ENCODE measurements around the gene RGS16. TPM values are rescaled to one million over a fixed set of nuclear protein-coding genes. Genes with fewer than 3 reads are reported as not detected.

RGS16 gene
- total and polyA plus RNA-seq, 4 donors, result 0.54 to 2.7 (median 0.83) TPM

DNA sequence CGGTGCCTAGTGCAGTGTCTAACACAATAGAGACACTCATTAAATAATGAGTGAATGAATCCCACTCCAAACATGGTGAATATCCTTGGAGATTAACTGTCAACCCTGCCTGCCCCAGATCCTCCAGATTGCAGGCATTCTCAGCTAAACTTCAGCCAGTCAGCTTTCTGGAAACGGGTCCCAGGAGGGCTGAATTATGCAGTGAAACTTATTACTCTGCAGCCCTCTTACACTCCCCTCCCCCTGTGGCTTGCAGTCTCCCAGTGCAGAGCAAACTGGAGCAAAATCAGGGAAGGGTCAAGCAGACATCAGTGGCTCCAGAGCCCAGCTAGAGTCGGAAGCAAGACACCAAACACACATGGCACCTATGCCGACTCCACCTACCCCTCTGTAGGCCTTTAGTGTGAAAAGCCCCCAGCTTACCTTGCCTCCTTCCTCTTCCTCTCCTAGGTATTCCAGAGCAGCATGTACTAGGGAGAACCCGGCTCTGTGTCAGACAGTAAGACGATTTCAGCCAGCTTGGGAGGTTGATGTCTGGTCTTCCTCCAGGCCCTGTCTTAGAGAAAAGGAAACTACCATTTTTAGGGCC lies 6.5 kb upstream of the RGS16 start:
- Histone ChIP-seq H3K4me3 (ENCODE audit: low read depth in 1 of 3, low read length in 3 of 3) (no peak overlapping the region), H3K27me3 (ENCODE audit: control insufficient read depth in 4 of 4, insufficient read depth in 4 of 4, low read length in 3 of 4) (no peaks in the 10 kb centered on the region), H3K9me3 (ENCODE audit: control insufficient read depth in 4 of 4, low read length in 3 of 4) (no peaks in the 10 kb centered on the region), H3K9ac (ENCODE audit: low read depth in 1 of 2, low read length in 2 of 2) (no peak overlapping the region), H3K27ac (ENCODE audit: low read depth in 1 of 2, low read length in 2 of 2) (no peak overlapping the region), H3K4me1 (ENCODE audit: control insufficient read depth in 4 of 4, insufficient read depth in 4 of 4, low read length in 3 of 4) (peaks cover 1 to 14% (median 6%) of the 10 kb centered on the region in 4 donors), H3K36me3 (ENCODE audit: control insufficient read depth in 4 of 4, insufficient read depth in 3 of 4, low read depth in 1 of 4, low read length in 3 of 4) (no peaks in the 10 kb centered on the region)
- 82% methylated on average over 6 of the region's 6 CpGs for WGBS
- TF ChIP-seq RXRA (IDR thresholded peaks at IDR 0.05) (no peak), TAF1 (conservative IDR thresholded peaks at IDR 0.05) (no peak), NR2F2 (IDR thresholded peaks at IDR 0.05) (no peak), HNF4G (IDR thresholded peaks at IDR 0.05) (no peak), EGR1 (IDR thresholded peaks at IDR 0.05; ENCODE audit: low read depth in 2 of 2) (no peak), FOXA2 (IDR thresholded peaks at IDR 0.05) (no peak), FOXA1 (IDR thresholded peaks at IDR 0.05) (no peak), JUND (IDR thresholded peaks at IDR 0.05) (no peak), HNF4A (conservative IDR thresholded peaks at IDR 0.05) (no peak)
- TF ChIP-seq, protein P1, sequence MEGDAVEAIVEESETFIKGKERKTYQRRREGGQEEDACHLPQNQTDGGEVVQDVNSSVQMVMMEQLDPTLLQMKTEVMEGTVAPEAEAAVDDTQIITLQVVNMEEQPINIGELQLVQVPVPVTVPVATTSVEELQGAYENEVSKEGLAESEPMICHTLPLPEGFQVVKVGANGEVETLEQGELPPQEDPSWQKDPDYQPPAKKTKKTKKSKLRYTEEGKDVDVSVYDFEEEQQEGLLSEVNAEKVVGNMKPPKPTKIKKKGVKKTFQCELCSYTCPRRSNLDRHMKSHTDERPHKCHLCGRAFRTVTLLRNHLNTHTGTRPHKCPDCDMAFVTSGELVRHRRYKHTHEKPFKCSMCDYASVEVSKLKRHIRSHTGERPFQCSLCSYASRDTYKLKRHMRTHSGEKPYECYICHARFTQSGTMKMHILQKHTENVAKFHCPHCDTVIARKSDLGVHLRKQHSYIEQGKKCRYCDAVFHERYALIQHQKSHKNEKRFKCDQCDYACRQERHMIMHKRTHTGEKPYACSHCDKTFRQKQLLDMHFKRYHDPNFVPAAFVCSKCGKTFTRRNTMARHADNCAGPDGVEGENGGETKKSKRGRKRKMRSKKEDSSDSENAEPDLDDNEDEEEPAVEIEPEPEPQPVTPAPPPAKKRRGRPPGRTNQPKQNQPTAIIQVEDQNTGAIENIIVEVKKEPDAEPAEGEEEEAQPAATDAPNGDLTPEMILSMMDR (IDR thresholded peaks at IDR 0.05; ENCODE audit: low read depth, low read length, missing input control), result no peak
- TF ChIP-seq, protein P2, sequence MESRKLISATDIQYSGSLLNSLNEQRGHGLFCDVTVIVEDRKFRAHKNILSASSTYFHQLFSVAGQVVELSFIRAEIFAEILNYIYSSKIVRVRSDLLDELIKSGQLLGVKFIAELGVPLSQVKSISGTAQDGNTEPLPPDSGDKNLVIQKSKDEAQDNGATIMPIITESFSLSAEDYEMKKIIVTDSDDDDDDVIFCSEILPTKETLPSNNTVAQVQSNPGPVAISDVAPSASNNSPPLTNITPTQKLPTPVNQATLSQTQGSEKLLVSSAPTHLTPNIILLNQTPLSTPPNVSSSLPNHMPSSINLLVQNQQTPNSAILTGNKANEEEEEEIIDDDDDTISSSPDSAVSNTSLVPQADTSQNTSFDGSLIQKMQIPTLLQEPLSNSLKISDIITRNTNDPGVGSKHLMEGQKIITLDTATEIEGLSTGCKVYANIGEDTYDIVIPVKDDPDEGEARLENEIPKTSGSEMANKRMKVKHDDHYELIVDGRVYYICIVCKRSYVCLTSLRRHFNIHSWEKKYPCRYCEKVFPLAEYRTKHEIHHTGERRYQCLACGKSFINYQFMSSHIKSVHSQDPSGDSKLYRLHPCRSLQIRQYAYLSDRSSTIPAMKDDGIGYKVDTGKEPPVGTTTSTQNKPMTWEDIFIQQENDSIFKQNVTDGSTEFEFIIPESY (IDR thresholded peaks at IDR 0.05), result no peak
- DNase-seq (ENCODE audit: low spot score), result no peak

DNA sequence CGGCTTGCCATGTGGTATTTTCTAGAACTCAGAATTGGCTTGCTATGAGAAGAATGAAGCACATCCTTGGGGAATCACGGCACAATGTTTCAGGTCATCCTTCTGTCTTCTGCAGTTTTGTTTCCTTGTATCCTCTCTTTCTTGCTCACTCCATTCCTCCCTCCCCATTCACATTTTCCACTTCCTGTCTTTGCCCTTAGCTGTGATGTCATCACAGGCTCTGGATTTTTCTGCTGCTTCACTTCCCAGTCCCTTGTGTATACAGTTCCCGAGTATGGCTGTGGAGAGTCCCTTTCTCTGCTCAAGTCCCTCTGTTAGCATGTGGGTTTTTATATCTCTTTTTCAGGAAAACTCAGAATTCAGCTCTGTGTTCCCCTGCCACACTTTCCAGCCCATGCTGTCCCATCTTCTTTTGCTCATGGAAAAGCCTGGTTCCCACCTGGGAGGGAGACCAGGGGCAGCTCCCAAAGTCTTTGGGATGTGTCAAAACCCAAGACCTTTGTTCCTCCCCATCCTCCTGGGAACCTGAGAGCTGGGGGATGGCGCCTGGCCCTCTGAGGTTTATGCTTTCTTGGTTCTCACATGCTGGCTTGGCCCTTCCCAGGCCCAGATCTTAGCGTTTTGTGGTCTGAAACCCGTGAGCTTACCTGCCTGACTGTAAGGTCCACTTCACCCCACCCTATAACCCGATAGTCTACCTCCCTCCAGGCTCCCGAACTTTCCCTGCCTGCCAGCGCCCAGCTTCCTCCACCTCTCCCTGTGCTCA lies 4.8 kb upstream of the RGS16 start:
- TF ChIP-seq JUND (IDR thresholded peaks at IDR 0.05) (no peak), HNF4A (conservative IDR thresholded peaks at IDR 0.05) (no peak), SP1 (IDR thresholded peaks at IDR 0.05) (no peak), FOXA1 (IDR thresholded peaks at IDR 0.05) (no peak), HNF4G (IDR thresholded peaks at IDR 0.05) (no peak), RXRA (IDR thresholded peaks at IDR 0.05) (no peak), TAF1 (conservative IDR thresholded peaks at IDR 0.05) (no peak), RAD21 (IDR thresholded peaks at IDR 0.05) (no peak)
- TF ChIP-seq, protein P3, sequence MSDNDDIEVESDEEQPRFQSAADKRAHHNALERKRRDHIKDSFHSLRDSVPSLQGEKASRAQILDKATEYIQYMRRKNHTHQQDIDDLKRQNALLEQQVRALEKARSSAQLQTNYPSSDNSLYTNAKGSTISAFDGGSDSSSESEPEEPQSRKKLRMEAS (IDR thresholded peaks at IDR 0.05), result no peak
- TF ChIP-seq, protein P4, sequence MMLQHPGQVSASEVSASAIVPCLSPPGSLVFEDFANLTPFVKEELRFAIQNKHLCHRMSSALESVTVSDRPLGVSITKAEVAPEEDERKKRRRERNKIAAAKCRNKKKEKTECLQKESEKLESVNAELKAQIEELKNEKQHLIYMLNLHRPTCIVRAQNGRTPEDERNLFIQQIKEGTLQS (IDR thresholded peaks at IDR 0.05), result no peak
- TF ChIP-seq, protein P5, sequence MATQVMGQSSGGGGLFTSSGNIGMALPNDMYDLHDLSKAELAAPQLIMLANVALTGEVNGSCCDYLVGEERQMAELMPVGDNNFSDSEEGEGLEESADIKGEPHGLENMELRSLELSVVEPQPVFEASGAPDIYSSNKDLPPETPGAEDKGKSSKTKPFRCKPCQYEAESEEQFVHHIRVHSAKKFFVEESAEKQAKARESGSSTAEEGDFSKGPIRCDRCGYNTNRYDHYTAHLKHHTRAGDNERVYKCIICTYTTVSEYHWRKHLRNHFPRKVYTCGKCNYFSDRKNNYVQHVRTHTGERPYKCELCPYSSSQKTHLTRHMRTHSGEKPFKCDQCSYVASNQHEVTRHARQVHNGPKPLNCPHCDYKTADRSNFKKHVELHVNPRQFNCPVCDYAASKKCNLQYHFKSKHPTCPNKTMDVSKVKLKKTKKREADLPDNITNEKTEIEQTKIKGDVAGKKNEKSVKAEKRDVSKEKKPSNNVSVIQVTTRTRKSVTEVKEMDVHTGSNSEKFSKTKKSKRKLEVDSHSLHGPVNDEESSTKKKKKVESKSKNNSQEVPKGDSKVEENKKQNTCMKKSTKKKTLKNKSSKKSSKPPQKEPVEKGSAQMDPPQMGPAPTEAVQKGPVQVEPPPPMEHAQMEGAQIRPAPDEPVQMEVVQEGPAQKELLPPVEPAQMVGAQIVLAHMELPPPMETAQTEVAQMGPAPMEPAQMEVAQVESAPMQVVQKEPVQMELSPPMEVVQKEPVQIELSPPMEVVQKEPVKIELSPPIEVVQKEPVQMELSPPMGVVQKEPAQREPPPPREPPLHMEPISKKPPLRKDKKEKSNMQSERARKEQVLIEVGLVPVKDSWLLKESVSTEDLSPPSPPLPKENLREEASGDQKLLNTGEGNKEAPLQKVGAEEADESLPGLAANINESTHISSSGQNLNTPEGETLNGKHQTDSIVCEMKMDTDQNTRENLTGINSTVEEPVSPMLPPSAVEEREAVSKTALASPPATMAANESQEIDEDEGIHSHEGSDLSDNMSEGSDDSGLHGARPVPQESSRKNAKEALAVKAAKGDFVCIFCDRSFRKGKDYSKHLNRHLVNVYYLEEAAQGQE (IDR thresholded peaks at IDR 0.05), result no peak
- Histone ChIP-seq H3K27ac (ENCODE audit: low read depth in 1 of 2, low read length in 2 of 2) (peak overlapping the region in 1 of 2 donors; percentile 43), H3K4me1 (ENCODE audit: control insufficient read depth in 4 of 4, insufficient read depth in 4 of 4, low read length in 3 of 4) (peaks cover 1 to 6% (median 5%) of the 10 kb centered on the region in 4 donors), H3K4me3 (ENCODE audit: low read depth in 1 of 3, low read length in 3 of 3) (no peak overlapping the region), H3K27me3 (ENCODE audit: control insufficient read depth in 4 of 4, insufficient read depth in 4 of 4, low read length in 3 of 4) (no peaks in the 10 kb centered on the region), H3K9ac (ENCODE audit: low read depth in 1 of 2, low read length in 2 of 2) (no peak overlapping the region), H3K9me3 (ENCODE audit: control insufficient read depth in 4 of 4, low read length in 3 of 4) (no peaks in the 10 kb centered on the region), H3K36me3 (ENCODE audit: control insufficient read depth in 4 of 4, insufficient read depth in 3 of 4, low read depth in 1 of 4, low read length in 3 of 4) (no peaks in the 10 kb centered on the region)
- DNase-seq (ENCODE audit: low spot score), result no peak
- WGBS, result 86% methylated on average over 9 of the region's 9 CpGs
